Stimulated activated naive CD4-positive, alpha-beta T cell (primary cell): ENCODE measurements around the gene DFFB.

Source experiments
- DNase-seq, 6 experiments: peaks; one replicate each; lab custom pipeline; 2025; lab: John Stamatoyannopoulos, UW

DFFB gene

DNA sequence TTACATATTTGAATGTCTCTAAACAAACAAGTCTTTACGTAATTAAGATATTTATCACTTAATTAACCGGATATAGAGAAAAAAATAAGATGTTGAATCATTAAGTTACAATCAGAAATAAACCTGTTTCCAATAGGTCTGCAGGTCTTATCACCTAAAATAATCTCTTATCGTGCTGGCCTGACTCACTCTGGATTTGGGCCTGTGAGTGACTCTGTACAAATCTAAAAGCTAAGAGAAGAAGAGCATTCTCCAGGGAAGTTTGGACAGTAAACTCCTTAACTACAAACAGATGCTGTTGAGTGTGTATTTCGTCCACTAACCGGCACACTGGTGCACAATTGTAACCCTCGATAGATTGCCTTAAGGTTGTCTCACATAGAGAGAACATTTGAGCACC is 25.6 kb upstream of the DFFB start:
- DNase-seq, result no peak

DNA sequence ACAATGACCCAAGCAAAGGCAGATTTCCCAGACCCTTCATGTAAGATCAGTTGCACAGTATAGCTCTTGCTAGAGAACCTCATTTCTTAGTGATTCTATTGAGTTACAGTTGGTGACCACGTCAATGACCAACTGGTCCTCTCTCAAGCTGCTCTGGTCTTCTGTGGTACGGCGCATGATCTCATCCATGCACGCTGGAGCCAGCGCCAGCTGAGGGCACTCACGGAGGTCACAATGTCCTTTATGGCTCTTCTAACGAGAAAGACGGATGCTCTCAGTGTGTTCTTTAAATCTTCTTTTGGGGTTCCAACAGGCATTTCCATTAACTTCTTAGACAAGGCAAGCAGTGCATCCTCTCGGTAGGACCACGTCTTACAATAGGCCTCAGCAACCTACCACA is 22.6 kb upstream of the DFFB start:
- DNase-seq, result no peak

DNA sequence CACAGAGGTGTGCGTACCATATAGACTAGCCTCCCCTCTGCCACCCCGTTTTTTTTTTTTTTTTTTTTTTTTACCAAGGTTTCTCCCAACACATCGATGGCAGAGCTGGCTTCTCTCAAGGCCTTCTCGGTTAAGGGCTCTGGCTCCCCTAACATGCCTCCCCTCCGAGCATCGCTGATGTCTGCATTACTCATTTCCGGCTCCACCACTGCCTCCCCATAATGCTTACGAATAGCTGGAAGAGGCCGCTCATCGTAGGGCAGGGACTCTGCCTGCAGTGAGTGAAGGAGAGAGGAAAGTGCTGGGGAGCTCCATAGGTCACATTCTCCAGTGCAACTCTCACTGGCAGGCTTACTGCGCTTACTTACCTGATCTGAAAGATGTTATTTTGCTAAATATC is 20.9 kb upstream of the DFFB start:
- DNase-seq, result no peak

DNA sequence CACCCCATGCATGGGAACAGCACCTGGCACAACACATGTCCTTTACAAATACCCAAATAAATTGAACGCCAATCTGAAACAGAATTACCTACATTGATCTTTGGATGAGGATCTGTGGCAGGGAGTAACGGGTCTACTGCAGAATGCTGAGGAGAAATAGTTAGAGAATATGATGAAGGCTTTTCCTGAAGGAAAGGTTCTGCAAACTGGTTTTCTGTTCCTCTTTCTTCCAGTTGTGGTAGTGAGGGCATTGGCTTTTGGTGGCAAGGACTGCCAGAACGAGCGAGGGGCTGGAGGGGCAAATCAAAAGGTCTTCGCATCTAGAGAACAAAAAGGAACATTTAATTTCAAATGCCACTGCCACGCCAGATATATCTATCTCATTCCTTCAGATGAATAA is 20.1 kb upstream of the DFFB start:
- DNase-seq, result no peak

DNA sequence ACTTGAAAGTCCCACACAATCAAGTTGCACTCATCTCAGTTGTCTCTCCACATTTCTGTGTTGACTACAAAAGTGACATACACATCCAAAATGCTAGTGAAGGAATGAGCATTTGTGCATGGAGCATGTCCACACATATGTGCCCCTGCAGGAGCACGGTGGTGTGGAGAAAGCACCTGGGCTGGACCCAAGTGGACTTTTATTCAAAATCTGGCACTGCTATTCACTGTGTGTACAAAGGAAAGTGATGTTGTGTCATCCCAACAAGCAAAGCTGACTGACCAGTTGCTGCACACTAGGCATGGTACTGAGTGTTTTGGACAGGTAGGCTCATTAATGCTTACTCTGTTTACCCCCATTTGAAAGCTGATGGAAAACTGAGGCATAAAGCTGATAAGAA is 19.6 kb upstream of the DFFB start:
- DNase-seq, result no peak

DNA sequence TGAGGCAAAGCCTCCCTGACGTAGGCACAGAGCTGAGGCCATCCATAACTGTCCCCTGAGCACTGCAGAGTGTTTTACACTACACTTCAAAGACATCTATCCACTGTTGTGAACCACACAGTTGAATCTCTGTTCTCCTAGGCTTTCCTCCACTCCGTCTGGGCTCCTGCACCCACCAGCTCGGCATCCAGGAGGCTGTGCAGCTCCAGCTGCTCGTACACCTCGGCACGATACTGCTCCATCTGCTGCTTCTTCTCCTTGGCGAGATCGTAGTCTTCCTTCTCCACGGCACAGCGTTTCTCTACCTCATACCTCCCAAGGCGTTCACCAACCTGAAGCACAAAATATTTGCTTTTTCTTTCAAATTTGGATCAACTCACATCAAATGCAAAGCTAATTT is 18.5 kb upstream of the DFFB start:
- no peak for DNase-seq

DNA sequence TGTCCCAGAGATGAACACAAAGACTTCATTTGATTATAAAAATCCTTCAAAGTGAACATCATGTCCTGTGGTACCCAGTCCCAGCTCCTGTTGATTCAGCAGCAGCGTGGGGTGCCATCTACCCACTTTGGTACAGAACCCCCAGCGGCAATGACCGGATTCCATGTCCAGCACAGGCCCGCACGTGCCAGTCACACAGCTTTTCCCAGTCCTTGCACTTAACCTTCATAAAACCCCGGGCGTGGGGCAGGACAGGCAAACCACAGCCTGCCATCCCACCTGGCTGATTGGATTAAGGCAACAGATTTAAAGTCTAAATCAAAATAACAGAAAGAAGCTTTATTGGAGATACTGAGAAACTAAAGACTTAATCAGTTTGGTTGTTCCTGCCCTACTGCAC is 15.8 kb upstream of the DFFB start:
- DNase-seq, result no peak

DNA sequence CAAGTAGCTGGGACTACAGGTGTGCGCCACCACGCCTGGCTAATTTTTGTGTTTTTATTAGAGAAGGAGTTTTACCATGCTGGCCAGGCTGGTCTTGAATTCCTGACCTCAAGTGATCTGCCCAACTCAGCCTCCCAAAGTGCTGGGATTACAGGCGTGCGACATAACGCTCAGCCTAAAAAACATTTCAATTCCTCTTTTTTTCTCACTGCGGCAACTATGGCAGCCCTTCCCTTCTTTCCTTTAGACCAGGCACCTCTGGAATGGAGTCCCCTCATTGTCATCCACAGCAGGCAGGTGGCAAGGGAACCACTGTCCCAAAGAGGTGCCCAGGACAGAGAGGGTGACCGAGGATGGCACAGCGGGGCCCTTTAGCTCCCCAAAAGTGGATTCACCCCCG is 14.4 kb upstream of the DFFB start:
- DNase-seq, result no peak

DNA sequence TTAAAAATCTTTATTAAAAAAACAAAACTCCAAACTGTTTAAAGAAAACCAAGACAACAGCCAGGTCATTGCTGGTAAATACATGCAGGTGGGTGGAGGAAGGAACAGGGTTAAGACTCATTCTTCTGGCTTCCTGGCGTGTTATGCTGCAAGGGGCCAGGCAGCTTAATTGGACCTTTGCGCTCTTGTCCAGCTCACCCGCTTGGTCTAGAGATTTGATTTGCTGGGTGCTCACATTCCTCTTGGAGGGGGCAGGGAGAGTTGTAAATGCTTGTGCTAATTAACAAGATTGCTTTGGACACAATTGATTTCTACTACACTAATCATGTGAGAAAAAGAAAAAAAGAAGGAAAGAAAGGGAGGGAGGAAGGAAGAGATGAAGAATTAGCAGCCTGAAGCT is 10.7 kb upstream of the DFFB start:
- no peak for DNase-seq

DNA sequence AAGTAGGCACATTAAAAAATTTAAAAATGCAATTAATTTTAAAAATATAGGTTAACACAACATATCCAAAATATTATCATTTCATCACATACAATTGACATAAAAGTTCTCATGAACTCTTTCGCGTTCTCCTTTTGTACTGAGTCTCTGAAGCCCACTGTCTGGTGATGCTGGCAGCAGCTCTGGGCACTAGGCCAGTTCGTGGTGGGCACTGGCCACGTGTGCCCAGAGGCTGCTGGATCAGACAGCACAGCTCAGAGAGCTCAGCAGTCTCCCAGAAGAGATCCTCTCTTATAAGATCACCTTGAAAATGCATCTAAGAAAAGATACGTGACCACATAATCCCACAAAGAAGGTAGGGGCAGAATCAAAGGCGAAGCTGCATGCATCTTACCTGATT is 10.2 kb upstream of the DFFB start:
- DNase-seq, result no peak

DNA sequence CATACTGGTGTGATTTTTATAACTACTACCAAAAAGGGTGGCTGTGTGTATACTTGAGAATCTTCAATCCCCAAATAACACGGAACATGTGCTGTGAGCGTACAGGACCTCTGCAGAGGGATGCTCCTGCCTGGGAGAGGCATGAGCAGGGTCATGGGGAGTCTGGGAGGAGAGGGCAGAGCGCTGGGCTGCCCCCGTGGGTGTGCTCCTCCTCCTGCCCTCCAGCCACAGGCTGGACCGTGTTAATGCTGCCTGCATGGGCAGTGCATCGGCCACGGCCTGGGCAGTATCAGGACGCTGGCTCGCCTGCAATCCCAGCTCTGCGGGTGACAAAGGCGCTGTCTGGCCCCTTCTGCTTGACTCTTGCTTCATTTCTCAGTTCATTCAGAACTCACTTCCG is 6.4 kb upstream of the DFFB start:
- DNase-seq, result no peak

DNA sequence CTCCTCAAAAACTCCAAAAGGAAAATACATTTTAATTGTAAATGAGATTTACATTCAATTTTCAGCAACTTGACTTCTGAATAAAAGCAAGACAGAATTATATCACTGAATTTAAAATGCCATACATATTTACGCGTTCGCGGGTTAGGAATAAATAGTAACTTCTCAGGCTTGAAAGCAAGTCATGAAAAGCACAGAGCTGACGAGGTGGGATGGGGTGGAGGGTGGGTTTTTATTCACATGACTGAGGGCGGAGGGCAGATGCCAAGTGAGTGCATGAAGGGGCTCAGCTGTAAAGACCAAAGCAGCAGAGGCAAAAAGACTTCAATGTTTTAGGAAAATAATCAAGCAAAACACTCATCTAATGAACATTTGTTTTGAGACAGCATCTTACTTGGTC is 6.0 kb upstream of the DFFB start:
- DNase-seq, result no peak

DNA sequence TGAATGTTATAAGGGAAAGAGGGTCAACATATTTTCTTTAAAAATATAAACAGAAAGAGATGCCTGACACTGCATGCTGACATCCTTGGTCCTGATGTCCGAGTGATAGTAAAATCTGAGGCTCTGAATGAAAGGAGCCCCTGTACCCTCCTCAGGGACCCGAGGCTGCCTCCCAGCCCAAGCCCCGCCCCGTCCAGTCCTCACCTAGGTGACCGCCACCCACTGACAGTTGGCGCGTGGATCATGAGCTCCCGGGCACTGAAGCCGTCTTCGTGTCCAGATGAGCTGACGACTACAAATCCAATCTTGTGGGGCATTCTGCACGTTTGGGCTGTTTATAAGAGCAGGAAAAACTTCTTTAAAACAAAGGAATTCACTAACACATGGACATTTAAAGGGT is 5.2 kb upstream of the DFFB start:
- DNase-seq, result no peak

DNA sequence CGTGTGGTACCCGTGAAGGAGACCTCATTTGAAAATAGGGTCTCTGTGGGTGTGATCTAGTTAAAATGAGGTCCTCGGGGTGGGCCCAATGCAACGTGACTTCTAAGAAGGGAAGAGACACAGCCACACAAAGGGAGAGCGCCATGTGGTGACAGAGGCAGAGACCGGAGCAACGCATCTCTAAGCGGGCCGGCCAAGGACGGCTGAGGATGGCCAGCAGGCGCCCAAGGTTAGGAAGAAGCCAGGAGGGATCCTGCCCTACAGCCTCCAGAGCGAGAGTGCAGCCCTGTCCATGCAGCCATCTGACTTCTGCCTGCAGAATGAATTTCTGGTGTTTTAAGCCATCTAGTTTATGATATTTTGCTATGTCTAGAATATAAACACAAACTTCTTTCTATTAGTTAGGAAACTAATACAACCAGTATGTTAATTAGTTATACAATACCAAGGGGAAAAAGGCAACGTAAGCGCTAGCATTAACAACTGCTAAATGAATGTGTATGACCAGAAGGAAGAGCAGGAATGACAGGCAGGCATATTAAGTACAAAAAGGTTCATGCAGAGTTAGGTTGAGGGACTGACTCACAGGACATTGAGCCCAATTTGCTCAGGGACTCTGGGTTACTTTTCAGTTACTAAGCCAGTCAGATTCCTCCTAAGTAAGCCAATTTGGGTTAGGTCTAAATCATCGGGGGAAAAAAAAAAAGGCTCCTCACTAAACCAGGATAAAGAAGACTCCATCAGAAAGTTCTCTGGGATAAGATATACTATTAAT is 4.4 kb upstream of the DFFB start:
- DNase-seq, result no peak

DNA sequence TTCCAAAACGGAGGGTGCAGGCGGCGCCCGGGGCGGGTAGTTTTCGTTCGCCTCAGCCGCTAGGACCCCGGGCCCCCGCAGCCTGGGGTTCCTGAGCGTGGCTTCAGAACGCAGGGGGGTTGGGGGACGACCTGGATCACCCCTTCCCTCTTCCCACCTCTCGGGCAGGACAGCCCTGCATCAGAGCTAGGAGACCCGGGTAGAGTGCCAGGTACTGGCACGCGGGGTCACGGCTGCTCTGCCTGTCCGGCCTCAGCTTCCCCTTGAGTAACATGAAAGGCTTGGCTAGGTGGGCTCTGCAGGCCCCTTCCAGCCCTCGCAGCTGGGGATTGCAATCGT is 484 bp downstream of the DFFB start:
- DNase-seq, result no peak

DNA sequence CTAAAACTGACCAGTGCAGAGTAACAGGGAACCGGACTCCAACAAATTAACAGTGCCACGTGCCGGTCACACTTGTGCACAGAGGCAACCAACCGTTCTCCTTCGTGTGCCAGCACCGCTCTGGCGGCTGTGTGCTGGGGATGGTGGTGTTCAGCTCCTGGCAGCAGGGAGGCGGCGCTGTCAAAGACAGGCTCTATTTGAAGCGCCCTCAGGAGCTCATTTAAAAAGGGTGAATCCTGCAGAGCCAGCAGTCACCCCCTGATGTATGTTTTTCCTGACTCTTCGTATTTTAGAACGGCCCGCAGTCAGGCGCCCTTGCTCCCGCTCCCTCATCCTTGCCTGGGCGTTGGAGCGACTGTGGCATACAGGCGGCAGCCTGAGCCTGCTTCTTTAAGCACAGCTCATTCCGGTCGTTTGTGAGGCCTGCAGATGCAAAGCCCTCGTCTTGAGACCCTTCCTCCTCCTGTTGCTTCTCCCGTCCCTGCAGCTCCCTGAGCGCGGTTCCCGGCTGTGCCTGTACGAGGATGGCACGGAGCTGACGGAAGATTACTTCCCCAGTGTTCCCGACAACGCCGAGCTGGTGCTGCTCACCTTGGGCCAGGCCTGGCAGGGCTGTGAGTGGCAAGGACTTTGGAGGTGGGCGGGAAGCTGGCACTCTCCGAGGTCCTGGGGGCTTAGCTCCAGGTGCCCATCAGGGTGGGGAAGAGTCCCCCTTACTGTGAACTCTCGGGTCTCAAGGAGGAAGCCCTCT is 1.1 kb downstream of the DFFB start:
- no peak for DNase-seq

DNA sequence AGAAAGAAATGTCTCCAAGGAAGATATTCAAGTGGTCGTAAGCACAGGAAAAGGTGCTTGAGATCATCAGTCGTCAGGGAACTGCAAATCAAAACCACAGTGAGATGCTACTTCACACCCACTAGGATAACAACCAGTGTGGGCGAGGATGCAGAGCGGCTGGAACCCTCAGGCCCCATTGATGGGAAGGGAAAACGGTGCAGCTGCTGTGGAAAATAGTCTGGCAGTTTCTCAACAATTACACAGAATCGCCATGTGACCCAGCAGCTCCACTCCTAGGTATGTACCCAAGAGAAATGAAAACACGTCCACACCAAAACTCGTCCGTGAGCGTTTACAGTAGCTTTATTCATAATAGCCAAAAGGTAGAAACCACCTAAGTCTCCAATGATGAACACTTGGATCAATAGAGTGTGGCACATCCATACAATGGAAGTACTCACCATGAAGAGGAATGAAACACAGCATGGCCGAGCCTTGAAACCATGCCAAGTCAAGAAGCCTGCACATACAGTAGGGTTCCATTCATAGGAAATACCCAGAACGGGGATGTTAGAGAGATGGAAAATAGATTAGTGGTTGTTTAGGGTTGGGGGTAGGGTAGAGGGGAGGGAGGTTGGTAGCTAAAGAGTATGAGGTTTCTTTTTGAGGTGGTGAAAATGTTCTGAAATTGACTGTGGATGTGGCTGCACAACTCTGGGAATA is 6.1 kb downstream of the DFFB start:
- no peak for DNase-seq

DNA sequence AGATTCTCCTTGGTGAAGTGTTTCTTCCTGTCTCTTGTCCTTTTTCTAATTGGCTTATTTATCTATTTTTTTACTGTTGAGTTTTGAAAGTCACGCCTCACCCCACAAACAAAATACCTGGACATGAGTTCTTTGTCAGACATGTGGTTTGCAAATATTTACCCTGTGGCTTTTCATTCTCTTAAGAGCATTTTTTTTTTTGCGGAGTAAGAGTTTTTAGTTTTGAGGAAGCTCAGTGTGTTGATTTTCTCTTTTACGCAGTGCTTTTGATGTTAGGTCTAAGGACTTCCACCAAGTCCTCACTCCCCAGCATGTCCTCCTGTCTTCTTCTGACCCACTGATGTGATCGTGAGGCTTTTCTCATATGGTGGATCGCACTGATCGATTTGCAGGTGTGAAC is 7.6 kb downstream of the DFFB start:
- DNase-seq, result no peak

DNA sequence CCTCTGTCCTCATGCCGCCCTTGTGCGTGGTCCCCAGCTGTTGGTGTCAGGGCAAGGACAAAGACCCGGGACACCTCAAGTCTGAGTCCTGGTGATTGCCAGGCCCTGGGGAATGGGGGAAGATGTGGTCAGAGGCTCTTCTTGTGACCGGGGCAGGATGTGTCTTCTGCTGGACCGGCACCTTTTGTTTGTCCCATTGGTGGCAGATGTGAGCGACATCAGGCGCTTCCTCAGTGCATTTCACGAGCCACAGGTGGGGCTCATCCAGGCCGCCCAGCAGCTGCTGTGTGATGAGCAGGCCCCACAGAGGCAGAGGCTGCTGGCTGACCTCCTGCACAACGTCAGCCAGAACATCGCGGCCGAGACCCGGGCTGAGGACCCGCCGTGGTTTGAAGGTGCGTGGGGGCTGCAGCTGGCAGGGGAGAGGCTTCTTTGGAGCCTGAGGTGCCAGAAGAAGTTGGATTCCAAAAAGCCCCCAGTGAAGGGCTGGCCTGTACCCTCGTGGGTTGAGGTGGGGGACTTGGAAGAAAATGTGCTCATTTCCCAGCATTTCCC is 8.4 kb downstream of the DFFB start:
- DNase-seq, result no peak

DNA sequence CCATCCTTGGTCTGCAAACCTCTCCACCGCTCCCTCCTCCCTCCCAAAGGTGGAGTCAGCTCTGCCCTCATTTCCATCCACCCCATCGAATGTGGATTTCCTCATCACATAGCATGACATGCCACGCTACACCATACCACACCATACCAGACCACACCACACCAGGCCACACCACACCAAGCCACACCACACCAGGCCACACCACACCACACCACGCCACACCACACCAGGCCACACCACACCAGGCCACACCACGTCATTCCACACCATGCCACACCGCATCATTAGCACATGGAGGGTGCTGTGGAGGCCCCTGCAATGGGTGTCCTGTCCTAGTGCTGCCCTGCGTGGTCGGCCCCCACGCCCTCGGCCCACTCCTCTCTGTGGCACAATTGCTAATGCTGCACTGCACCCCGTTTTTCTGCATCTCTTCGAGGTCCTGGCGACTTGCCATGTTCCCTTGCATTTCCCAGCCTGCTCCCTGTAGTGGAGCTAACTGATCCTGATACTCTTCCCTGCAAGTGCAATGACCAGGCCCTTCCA is 11.3 kb downstream of the DFFB start:
- DNase-seq, result no peak

DNA sequence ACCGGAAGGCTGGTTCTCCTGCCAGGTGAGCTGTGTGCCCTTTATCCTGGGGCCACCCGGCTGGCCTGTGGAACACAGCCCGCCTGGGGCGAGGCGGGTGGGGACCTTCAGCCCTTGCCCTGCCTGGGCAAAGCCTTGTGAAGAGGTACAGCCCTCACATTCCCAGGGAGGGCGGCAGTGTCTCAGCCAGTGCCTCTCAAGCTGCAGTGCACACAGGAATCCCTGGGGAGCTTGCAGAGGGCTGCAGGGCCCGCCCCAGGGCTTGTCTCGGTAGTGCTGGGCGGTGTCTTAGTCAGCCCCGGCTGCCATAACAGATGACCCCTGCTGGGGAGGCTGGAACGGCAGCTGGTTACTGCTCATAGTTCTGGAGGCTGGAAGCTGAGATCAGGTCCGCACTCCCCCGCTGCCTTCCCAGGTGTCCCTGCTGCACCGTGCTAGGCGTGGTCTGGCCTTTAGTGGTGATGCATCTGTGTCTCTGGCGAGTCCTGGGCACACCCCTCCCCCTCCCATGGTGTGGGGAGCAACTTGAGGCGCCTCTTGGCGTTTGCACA is 12.6 kb downstream of the DFFB start:
- no peak for DNase-seq

DNA sequence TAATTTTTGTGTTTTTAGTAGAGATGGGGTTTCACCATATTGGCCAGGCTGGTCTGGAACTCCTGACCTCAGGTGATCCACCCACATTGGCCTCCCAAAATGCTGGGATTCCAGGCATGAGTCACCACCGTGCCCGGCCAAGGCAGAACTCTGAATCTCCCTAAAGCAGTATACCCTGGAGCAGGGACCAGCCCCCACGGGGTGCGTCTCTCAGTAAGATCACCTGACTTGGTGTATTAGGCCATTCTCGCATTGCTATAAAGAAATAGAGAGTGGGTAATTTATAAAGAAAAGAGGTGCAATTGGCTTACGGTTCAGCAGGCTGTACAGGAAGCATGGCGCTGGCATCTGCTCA is 14.2 kb downstream of the DFFB start:
- no peak for DNase-seq

DNA sequence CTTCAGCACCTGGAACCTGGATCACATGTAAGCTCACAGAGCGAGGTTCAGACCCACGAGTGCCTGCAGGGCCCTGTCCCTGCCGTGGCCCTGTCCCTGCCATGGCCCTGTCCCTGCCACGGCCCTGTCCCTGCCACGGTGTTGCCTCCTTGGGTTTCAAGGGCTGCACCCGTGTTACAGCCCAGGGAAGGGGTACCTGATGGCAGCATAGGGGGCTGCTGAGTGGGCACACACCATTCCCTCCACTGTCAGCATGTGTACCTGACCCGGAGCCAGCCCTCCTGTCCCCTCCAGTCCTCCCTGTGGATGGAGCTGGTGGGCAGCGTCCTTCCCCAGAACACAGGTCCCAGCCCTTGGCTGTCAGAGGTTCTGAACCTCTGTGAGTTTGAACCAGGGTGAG is 15.3 kb downstream of the DFFB start:
- DNase-seq, result no peak
